Measurements from ENCODE around the gene HMGXB3. TPM values are rescaled to one million over a fixed set of nuclear protein-coding genes. Genes with fewer than 3 reads are reported as not detected.

Gene HMGXB3
- total and polyA plus RNA-seq, 2 of the 13 experiments (the other 11 are each of a cell fraction or from before 2014, with no cell fraction given) = 18.8 to 23.8 TPM

GRCh38 chr5:149999866-150000255, 678 bp upstream of the HMGXB3 start (continued):
- TF ChIP-seq ZNF235 (CRISPR knock-in tag; IDR thresholded peaks at IDR 0.05; ENCODE audit: borderline replicate concordance) (no peak), GPN1 (CRISPR knock-in tag; IDR thresholded peaks at IDR 0.05; ENCODE audit: borderline replicate concordance) (no peak), FOXO4 (CRISPR knock-in tag; conservative IDR thresholded peaks at IDR 0.05) (0 out of 2 replicates have a peak, but pooled peaks have one; percentile 90), POLR2G (IDR thresholded peaks at IDR 0.05; ENCODE audit: low read depth, low read length) (no peak), SMC3 (IDR thresholded peaks at IDR 0.05; ENCODE audit: low read length) (no peak), THYN1 (CRISPR knock-in tag; IDR thresholded peaks at IDR 0.05; ENCODE audit: borderline replicate concordance, low read depth) (no peak), ZFP62 (CRISPR knock-in tag; IDR thresholded peaks at IDR 0.05) (no peak), FOXK2 (IDR thresholded peaks at IDR 0.05) (no peak), ZFX (CRISPR knock-in tag; IDR thresholded peaks at IDR 0.05; ENCODE audit: low read depth) (no peak), U2AF2 (IDR thresholded peaks at IDR 0.05; ENCODE audit: low read depth, low read length) (no peak), MTERF4 (CRISPR knock-in tag; IDR thresholded peaks at IDR 0.05) (no peak), SRSF9 (IDR thresholded peaks at IDR 0.05; ENCODE audit: borderline replicate concordance, insufficient read depth, low read depth, low read length, poor library complexity, severe bottlenecking) (no peak), HOXD1 (CRISPR knock-in tag; IDR thresholded peaks at IDR 0.05) (no peak), NR2F1 (CRISPR knock-in tag; IDR thresholded peaks at IDR 0.05) (no peak), ZBTB3 (CRISPR knock-in tag; IDR thresholded peaks at IDR 0.05; ENCODE audit: borderline replicate concordance, low read depth) (no peak), ZNF546 (CRISPR knock-in tag; conservative IDR thresholded peaks at IDR 0.05) (0 out of 2 replicates have a peak, but pooled peaks have one; percentile 57), ZNF768 (CRISPR knock-in tag; IDR thresholded peaks at IDR 0.05) (no peak)
- TF ChIP-seq, protein P1, sequence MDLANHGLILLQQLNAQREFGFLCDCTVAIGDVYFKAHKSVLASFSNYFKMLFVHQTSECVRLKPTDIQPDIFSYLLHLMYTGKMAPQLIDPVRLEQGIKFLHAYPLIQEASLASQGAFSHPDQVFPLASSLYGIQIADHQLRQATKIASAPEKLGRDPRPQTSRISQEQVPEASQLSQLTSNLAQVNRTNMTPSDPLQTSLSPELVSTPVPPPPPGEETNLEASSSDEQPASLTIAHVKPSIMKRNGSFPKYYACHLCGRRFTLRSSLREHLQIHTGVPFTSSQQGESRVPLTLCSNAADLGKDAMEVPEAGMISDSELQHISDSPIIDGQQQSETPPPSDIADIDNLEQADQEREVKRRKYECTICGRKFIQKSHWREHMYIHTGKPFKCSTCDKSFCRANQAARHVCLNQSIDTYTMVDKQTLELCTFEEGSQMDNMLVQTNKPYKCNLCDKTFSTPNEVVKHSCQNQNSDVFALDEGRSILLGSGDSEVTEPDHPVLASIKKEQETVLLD (CRISPR knock-in tag; IDR thresholded peaks at IDR 0.05; ENCODE audit: low read depth) = no peak
- TF ChIP-seq, protein P2, sequence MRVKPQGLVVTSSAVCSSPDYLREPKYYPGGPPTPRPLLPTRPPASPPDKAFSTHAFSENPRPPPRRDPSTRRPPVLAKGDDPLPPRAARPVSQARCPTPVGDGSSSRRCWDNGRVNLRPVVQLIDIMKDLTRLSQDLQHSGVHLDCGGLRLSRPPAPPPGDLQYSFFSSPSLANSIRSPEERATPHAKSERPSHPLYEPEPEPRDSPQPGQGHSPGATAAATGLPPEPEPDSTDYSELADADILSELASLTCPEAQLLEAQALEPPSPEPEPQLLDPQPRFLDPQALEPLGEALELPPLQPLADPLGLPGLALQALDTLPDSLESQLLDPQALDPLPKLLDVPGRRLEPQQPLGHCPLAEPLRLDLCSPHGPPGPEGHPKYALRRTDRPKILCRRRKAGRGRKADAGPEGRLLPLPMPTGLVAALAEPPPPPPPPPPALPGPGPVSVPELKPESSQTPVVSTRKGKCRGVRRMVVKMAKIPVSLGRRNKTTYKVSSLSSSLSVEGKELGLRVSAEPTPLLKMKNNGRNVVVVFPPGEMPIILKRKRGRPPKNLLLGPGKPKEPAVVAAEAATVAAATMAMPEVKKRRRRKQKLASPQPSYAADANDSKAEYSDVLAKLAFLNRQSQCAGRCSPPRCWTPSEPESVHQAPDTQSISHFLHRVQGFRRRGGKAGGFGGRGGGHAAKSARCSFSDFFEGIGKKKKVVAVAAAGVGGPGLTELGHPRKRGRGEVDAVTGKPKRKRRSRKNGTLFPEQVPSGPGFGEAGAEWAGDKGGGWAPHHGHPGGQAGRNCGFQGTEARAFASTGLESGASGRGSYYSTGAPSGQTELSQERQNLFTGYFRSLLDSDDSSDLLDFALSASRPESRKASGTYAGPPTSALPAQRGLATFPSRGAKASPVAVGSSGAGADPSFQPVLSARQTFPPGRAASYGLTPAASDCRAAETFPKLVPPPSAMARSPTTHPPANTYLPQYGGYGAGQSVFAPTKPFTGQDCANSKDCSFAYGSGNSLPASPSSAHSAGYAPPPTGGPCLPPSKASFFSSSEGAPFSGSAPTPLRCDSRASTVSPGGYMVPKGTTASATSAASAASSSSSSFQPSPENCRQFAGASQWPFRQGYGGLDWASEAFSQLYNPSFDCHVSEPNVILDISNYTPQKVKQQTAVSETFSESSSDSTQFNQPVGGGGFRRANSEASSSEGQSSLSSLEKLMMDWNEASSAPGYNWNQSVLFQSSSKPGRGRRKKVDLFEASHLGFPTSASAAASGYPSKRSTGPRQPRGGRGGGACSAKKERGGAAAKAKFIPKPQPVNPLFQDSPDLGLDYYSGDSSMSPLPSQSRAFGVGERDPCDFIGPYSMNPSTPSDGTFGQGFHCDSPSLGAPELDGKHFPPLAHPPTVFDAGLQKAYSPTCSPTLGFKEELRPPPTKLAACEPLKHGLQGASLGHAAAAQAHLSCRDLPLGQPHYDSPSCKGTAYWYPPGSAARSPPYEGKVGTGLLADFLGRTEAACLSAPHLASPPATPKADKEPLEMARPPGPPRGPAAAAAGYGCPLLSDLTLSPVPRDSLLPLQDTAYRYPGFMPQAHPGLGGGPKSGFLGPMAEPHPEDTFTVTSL (CRISPR knock-in tag; IDR thresholded peaks at IDR 0.05; ENCODE audit: borderline replicate concordance) = 0 out of 2 replicates have a peak, but pooled peaks have one; percentile 10
- TF ChIP-seq, protein P3, sequence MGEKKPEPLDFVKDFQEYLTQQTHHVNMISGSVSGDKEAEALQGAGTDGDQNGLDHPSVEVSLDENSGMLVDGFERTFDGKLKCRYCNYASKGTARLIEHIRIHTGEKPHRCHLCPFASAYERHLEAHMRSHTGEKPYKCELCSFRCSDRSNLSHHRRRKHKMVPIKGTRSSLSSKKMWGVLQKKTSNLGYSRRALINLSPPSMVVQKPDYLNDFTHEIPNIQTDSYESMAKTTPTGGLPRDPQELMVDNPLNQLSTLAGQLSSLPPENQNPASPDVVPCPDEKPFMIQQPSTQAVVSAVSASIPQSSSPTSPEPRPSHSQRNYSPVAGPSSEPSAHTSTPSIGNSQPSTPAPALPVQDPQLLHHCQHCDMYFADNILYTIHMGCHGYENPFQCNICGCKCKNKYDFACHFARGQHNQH (CRISPR knock-in tag; IDR thresholded peaks at IDR 0.05) = no peak
